Keratinocyte (primary cell): ENCODE results near the gene SOX18. TPM values are rescaled to one million over a fixed set of nuclear protein-coding genes. Genes with fewer than 3 reads are reported as not detected.

Experiments
- DNase-seq: peaks from one replicate; pipeline ENCODE4 v3.0.0-alpha.2; 2011; ENCODE audit warnings: low read depth, missing footprints, low spot score
- FAIRE-seq: peaks from 2 replicates; lab custom pipeline; 2011; peaks lifted over from hg19 to GRCh38; lab: Jason Lieb, UNC
- H2AFZ ChIP-seq: 2 replicates; pipeline ENCODE4 v1.6.0; 2012; ENCODE audit warnings: low read length, control low read depth, inconsistent platforms; ENCODE audit not compliant: control insufficient read depth
- H3K27ac ChIP-seq: 2 replicates; pipeline ENCODE4 v1.5.1; 2011; ENCODE audit warnings: low read length; ENCODE audit not compliant: control insufficient read depth, insufficient read depth
- H3K27me3 ChIP-seq: 3 replicates; pipeline ENCODE4 v1.6.0; 2011; ENCODE audit warnings: low read length; ENCODE audit not compliant: control insufficient read depth, insufficient read depth; ENCODE audit errors: extremely low read depth
- H3K36me3 ChIP-seq, 2 experiments: 2 replicates in 1 of 2; 3 replicates in 1 of 2; pipeline ENCODE4 v1.5.1; 2011; ENCODE audit warnings: low read length in 2 of 2, mild to moderate bottlenecking in 1 of 2; ENCODE audit not compliant: control insufficient read depth in 2 of 2, insufficient read depth in 2 of 2; ENCODE audit errors: extremely low read depth in 1 of 2
- H3K4me1 ChIP-seq: 3 replicates; pipeline ENCODE4 v1.5.1; 2011; ENCODE audit warnings: low read length; ENCODE audit not compliant: control insufficient read depth, insufficient read depth; ENCODE audit errors: extremely low read depth
- H3K4me2 ChIP-seq: 3 replicates; pipeline ENCODE4 v1.6.0; 2011; ENCODE audit warnings: low read depth, low read length; ENCODE audit not compliant: control insufficient read depth, insufficient read depth; ENCODE audit errors: extremely low read depth
- H3K4me3 ChIP-seq, 3 experiments: fragments of 200-600 bp in 1 of 3; sonication (generic) in 1 of 3; 2 replicates in 2 of 3; 3 replicates in 1 of 3; pipeline ENCODE4 v1.5.1; 2011 to 2016; ENCODE audit warnings: low read length in 3 of 3, mild to moderate bottlenecking in 3 of 3, control low read depth in 2 of 3, inconsistent platforms in 1 of 3, low read depth in 1 of 3, mixed read lengths in 1 of 3, mixed run types in 1 of 3, moderate library complexity in 1 of 3; ENCODE audit not compliant: control insufficient read depth in 2 of 3, insufficient read depth in 2 of 3; ENCODE audit errors: extremely low read depth in 1 of 3
- H3K79me2 ChIP-seq: 2 replicates; pipeline ENCODE4 v1.6.0; 2012; ENCODE audit warnings: low read length; ENCODE audit not compliant: control insufficient read depth, insufficient read depth
- H3K9ac ChIP-seq: 3 replicates; pipeline ENCODE4 v1.6.0; 2011; ENCODE audit warnings: low read length; ENCODE audit not compliant: control insufficient read depth, insufficient read depth; ENCODE audit errors: extremely low read depth
- H3K9me1 ChIP-seq: 3 replicates; pipeline ENCODE4 v1.6.0; 2011; ENCODE audit warnings: low read length; ENCODE audit not compliant: control insufficient read depth, insufficient read depth; ENCODE audit errors: extremely low read depth
- H3K9me3 ChIP-seq: 2 replicates; pipeline ENCODE4 v1.5.1; 2012; ENCODE audit warnings: low read depth, low read length; ENCODE audit not compliant: control insufficient read depth
- H4K20me1 ChIP-seq: 3 replicates; pipeline ENCODE4 v1.6.0; 2011; ENCODE audit warnings: low read length; ENCODE audit not compliant: control insufficient read depth, insufficient read depth; ENCODE audit errors: extremely low read depth
- EZH2 ChIP-seq: IDR thresholded peaks from one replicate; pipeline ENCODE4 v1.6.1; 2012; ENCODE audit warnings: inconsistent platforms, mild to moderate bottlenecking, low read length, moderate library complexity
- dilution Hi-C: fragments of 300-500 bp; cut with MboI; formaldehyde crosslinking; loops from one replicate; pipeline ENCODE4 v1.7.0; 2020; ENCODE audit warnings: low sequenced_read_pairs; ENCODE audit not compliant: extremely low pct_ligation_motif_present
- polyA plus RNA-seq, 5 experiments: library from polyadenylated mRNA; depleted of rRNA in 3 of 5; stranded (reverse) in 3 of 5; stranded (forward) in 1 of 5; unstranded in 1 of 5; fragments of >200 nt; gene quantifications; 1 replicate in 1 of 5; 2 replicates in 3 of 5; 3 replicates in 1 of 5; pipeline versions ENCODE4 v1.2.1 to v1.2.3, GENCODE V29; 2011 to 2012; ENCODE audit warnings: missing spikeins in 2 of 5, low read depth in 1 of 5, low replicate concordance in 1 of 5
- TF ChIP-seq, protein P1 (sequence below), 3 experiments: IDR thresholded peaks in 1 of 3; conservative IDR thresholded peaks in 1 of 3; optimal IDR thresholded peaks in 1 of 3; 2 replicates in 2 of 3; 3 replicates in 1 of 3; pipeline versions ENCODE3 to v1.5.1; 2011; ENCODE audit warnings: low read length in 3 of 3, mild to moderate bottlenecking in 3 of 3, moderate library complexity in 2 of 3, control low read depth in 1 of 3, inconsistent platforms in 1 of 3; ENCODE audit not compliant: insufficient read depth in 2 of 3; ENCODE audit errors: extremely low read depth in 1 of 3

Gene SOX18
- polyA plus RNA-seq, 1 donor (not counting 4 experiments of a cell fraction or from before 2014, with no cell fraction given): not detected

DNA sequence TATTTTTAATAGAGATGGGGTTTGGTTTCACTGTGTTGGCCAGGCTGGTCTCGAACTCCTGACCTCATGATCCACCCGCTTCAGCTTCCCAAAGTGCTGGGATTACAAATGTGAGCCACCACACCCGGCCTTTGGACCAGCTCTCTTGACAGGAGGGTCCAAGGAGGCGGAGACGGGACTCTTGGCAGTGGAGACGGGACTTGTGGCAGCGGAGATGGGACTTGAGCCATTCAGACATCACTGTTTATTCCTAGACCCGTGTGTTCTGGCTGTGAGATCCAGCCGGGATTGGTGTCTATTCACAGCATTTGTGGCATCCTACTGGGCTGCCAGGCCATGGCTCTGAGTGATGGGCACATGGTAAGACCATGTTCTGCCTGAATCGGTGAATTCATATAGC, 42.9 kb downstream of the SOX18 start:
- Histone ChIP-seq H3K27me3 (no peaks in the 10 kb centered on the region), H3K9me3 (no peaks in the 10 kb centered on the region), H3K79me2 (peaks cover 3% of the 10 kb centered on the region), H3K27ac (no peak overlapping the region), H3K4me1 (peaks cover 9% of the 10 kb centered on the region), H3K4me2 (no peak overlapping the region), H2AFZ (no peak overlapping the region), H3K9ac (no peak overlapping the region), H4K20me1 (no peaks in the 10 kb centered on the region), H3K36me3 (peaks cover 33 to 34% of the 10 kb centered on the region in 2 experiments), H3K9me1 (no peaks in the 10 kb centered on the region), H3K4me3 (no peak overlapping the region)
- TF ChIP-seq, protein P1, sequence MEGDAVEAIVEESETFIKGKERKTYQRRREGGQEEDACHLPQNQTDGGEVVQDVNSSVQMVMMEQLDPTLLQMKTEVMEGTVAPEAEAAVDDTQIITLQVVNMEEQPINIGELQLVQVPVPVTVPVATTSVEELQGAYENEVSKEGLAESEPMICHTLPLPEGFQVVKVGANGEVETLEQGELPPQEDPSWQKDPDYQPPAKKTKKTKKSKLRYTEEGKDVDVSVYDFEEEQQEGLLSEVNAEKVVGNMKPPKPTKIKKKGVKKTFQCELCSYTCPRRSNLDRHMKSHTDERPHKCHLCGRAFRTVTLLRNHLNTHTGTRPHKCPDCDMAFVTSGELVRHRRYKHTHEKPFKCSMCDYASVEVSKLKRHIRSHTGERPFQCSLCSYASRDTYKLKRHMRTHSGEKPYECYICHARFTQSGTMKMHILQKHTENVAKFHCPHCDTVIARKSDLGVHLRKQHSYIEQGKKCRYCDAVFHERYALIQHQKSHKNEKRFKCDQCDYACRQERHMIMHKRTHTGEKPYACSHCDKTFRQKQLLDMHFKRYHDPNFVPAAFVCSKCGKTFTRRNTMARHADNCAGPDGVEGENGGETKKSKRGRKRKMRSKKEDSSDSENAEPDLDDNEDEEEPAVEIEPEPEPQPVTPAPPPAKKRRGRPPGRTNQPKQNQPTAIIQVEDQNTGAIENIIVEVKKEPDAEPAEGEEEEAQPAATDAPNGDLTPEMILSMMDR (optimal IDR thresholded peaks at IDR 0.05 in 1 of 3, IDR thresholded peaks at IDR 0.05 in 1 of 3, conservative IDR thresholded peaks at IDR 0.05 in 1 of 3; ENCODE audit: extremely low read depth in 1 of 3, insufficient read depth in 2 of 3, low read length in 3 of 3): no peak
- no peak for TF ChIP-seq EZH2
- DNase-seq: no peak
- dilution Hi-C loops: no loop called here
- no peak for FAIRE-seq

DNA sequence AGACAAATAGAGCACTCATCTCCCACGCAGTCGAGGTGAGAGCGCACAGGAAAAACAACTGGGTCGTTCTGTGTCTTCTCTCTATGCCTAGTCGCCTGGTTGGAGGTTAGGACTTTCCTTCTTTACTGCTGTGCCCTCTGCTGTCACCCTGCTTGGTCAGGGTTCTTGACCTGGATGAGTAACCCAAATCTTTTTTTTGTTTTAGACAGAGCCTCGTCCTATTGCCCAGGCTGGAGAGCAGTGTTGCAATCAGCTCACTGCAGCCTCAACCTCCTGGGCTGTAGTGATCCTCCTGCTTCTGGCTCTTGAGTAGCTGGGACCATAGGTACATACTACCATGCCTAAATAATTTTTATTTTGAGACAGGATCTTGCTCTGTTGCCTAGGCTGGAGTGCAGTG, 44.0 kb downstream of the SOX18 start:
- no peaks in the 10 kb centered on the region for H4K20me1 ChIP-seq
- dilution Hi-C loops: no loop called here
- no peak overlapping the region for H2AFZ ChIP-seq
- FAIRE-seq (no peak), DNase-seq (no peak)
- no peak for TF ChIP-seq EZH2
- TF ChIP-seq, protein P1 (optimal IDR thresholded peaks at IDR 0.05 in 1 of 3, IDR thresholded peaks at IDR 0.05 in 1 of 3, conservative IDR thresholded peaks at IDR 0.05 in 1 of 3; ENCODE audit: extremely low read depth in 1 of 3, insufficient read depth in 2 of 3, low read length in 3 of 3): no peak
- peaks cover 3% of the 10 kb centered on the region for H3K79me2 ChIP-seq
- H3K36me3 ChIP-seq: peaks cover 32 to 33% of the 10 kb centered on the region in 2 experiments
- no peaks in the 10 kb centered on the region for H3K27me3 ChIP-seq
- H3K9me1 ChIP-seq: no peaks in the 10 kb centered on the region
- no peak overlapping the region for H3K9ac ChIP-seq
- no peak overlapping the region for H3K4me2 ChIP-seq
- H3K4me1 ChIP-seq: peaks cover 9% of the 10 kb centered on the region
- no peak overlapping the region for H3K27ac ChIP-seq
- H3K9me3 ChIP-seq: no peaks in the 10 kb centered on the region
- no peak overlapping the region for H3K4me3 ChIP-seq
